ENCODE measurements around the gene SRSF4. TPM values are rescaled to one million over a fixed set of nuclear protein-coding genes. Genes with fewer than 3 reads are reported as not detected.
"Not testable (repeated sequence)": the region's sequence is repeated elsewhere in the genome, so short reads cannot be mapped to it uniquely, and the experiment has no call there.

SRSF4 gene
- total RNA-seq, 1 donor from 2014 or later: 33.0 TPM

DNA sequence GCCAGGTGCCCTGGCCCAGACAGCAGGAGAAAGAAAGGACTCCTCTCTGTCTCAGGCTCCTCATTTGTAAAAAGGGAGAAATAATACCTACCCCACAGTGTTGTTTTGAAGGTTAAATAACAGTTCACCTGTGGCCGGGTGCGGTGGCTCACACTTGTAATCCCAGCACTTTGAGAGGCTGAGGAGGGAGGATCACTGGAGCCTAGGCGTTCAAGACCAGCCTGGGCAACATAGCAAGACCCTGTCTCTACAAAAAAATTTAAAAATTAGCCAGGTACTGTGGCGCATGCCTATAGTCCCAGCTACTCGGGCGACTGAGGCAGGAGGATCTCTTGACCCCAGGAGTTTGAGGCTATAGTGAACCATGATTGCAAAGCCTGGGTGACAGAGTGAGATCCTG, 55.5 kb downstream of the SRSF4 start:
- ATAC-seq (no peak), DNase-seq (ENCODE audit: low spot score) (no peak)

DNA sequence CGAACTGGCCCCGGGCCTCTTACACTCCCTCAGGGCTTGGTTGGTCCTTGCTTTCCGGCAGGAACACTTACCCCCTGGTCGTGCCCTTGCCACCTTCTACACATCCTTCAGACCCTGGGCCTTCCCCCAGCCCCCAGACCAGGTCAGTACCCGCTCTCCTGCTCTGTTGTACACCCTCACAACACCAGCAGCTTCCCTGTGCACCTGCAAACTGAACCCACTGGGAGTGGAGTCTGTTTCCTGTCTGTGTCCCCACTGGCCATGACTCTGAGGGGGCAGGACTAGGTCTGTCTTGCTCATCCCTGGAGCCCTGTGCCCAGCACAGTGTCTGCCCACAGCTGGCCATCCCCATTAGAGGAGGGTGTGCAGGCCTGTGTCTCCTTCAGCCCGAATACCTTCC, 55.9 kb downstream of the SRSF4 start:
- ATAC-seq (no peak), DNase-seq (ENCODE audit: low spot score) (no peak)

DNA sequence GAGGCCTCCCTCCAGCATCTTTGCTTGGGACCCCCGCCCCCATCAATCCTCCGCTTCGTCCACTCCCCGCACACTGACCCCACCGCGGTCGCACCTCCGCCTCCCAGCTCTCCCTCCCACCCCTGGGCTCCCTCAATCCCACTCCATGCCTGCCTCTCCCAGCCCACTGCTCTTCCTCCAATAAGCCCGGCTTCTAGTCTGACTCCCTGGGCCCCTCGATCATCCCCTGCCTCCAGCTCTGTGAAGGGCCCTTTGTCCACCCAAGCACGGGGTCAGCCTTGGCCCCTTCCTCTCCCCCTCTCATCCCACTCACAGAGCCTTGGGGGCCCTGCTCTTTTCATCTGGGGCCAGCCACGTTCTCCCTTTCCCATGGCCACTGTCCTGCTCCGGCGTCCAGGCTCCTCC, 56.5 kb downstream of the SRSF4 start:
- DNase-seq (ENCODE audit: low spot score) (no peak), ATAC-seq (no peak)

DNA sequence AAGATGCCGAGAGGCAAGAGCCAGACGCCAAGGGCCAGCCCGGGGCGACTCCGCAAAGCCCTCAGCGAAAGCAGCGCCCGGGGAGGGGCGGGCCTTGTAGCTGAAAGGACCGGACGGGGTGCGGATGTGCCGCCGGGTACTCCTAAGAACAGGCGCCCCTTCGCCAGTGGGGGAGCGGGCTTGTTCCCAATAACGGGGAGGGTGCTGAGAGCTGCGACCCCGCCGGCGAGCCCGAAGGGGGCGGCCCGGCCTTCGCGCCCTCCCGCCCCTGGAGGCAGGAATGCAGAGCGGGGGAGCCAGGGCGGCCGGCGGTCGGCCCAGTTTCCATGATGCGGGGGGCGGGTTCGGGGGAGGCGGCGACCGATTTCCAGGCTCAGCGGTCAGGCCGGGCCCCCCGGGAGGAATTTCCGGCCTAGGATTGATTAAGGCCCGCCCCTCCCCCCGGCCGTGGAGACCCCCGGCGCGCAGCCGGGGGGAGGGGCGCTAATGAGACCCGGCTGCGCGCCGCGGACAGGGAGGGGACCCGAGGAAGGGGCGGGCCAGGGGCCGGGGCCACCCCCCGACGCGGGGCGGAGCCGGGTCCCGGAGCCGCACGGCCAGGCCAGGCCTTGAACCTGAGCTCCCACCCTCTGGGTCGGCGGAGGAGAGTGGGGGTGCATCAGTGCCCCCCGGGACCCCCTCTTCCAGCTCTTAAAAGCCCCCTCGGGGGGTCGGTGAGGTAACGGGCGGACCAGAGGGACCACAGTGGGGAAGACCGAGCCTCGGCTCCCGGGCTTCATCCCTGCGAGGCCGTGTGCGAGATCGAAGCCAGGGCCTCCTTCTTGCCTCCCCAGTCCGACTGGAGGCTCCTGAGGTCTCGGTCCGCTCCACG, 57.1 kb downstream of the SRSF4 start:
- DNase-seq (ENCODE audit: low spot score) (peak; percentile 68), ATAC-seq (peak; percentile 63)

DNA sequence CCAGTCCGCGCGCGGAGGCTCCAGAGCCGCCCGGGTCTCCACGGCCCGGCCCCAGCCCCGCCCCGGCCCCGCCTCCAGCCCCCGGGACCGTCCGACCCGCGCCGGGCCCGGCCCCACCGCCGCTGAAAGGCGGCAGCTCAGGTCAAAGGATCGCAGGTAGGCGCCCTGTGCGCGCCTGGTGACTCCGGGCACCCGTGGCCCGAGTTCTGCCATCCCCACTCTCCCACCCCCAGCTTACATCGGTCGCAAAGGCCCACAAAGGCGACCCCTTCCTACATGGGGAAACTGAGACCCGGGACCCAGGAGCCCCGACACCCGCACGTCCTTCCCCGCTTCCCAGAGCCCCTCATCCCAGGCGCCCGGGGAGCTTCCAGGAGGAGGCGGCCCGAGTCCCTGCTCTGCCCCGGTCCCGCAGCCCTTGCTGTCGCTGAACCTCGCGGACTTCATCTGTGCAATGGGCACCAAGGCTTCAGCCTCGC, 57.8 kb downstream of the SRSF4 start, which contains the start of gene TMEM200B:
Gene TMEM200B, minus strand, starts transcription at position 17 of the 479 bp plus-strand sequence. CDS start 2,075 bp downstream, outside the sequence.
- no peak for DNase-seq (ENCODE audit: low spot score)

DNA sequence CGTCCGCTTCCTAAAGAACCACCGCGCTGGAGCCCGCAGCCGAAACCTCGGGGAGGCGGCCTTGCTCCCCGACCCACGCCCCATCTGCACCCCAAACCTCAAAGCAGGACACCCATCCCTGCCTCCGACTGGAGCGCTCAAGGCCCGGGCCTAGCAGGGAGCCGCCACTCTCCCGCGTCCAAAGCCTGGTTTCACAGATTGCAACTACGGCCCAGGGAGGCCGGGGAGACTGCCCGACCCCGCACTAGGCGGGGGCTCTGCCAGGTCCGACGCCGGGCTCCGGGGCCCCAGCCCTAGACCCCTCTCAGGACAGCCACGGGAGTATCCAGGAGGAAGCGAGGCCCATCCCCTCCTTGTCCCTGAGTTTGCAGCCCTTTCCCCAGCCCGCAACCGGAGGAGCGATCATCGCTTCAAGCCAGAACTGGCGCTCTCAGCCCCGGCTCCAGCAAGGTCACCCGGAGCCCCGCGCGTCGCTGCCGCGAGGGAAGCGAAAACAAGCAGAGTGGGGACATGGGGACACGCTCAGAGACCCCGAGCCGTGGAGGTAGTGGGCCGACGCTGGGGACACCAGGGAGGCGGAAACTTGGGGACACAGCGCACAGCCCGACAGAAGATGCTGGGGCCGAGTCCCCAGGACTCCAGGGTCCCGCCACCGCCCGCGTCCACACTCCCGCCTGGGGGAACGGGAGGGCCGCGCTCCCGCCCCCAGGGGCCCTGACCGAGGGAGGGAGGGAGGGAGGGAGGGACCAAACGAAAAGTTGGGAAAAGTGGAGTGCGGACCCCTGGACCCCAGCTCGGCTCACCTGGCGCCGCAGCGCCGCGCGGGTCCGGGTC, 58.4 kb downstream of the SRSF4 start:
- ATAC-seq (peak; percentile 31), DNase-seq (ENCODE audit: low spot score) (no peak)

More for the DNA sequence above, 57.8 kb downstream of the SRSF4 start, which contains the start of gene TMEM200B:
- peak; percentile 62 for ATAC-seq

- DNase-seq (ENCODE audit: low spot score) (no peak), ATAC-seq (peak; percentile 29)
Observed at GRCh38 chr1:29122682-29123052, 59.0 kb downstream of the SRSF4 start.

DNA sequence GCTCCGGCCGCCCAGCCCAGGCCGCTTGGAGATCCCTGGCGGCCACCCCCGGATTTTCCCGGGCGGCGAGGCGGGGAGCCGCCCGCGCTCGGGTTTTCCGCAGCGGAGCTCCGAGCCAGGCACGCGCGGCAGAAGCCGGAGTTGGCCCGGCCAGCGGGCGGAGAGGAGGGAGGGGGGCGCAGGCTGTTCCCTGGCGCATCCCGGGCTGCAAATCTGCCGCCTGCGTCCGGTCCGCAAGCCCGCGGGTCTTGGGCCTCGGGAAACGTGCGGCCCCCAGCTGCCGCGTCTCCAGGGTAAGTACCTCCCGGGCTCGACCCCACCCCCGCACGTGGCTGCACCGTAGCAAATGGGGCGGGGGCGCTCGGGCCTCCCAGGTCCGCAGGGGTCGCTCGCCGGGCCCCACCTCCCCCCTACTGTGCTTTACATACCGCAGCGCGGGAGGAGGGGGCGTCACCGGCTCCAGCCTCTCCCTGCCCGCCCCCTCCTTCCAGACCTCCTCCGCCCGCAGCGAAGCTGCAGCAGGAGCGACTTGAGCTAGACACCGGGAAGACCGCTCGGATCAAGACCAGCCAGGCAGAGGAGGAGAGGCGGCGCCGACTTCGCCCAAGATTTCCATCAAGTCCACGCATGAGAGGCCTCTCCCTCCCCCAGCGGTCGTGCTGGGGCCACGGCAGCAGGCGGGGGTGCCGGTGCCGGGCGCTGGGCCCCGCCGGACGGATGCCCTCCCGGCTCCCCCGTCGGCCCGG, 59.6 kb downstream of the SRSF4 start:
- peak; percentile 8 for ATAC-seq
- no peak for DNase-seq (ENCODE audit: low spot score)

DNA sequence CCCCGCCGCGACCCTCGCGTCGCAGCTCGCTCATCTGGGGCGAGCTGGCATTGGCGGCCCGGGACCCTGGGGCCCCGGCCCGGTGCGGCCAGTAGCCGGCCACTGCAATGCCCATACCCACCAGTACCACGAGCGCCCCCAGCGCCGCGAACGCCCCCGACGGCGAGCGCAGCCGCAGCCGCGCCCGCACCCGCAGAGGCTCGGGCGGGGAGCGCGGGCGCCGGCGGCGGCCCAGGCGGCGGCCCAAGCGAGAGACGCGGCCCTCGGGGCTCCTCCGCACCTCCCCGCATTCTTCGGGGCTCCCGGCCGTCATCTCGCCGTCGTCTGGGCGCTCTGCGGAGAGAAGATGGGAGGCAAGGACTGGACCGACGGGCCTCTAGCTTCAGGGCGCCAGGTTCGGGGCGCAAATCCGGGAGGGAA, 60.2 kb downstream of the SRSF4 start:
- DNase-seq (ENCODE audit: low spot score) (no peak), ATAC-seq (no peak)

GRCh38 chr1:29120947-29121485, 60.7 kb downstream of the SRSF4 start:
- DNase-seq (ENCODE audit: low spot score) (no peak), ATAC-seq (no peak)

DNA sequence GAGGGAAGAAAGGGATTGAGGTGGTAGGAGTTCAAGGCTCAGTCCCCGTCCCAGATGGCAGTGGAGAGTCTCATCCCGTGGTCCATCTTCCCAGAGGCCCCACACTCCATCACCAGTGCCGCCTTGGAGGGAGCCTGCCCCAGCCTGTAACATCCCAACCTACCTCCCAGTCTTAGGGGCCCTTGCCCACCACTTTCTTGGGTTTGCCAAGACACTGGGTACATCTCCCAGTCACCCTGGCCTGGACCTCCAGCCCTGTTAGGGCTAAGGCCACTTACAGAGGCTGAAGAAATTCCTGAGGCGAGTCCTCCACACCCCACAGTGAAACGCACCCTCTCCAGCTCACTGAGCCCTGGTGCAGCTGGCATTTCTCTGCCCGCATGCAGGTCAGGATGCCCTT, 61.3 kb downstream of the SRSF4 start:
- ATAC-seq (no peak), DNase-seq (ENCODE audit: low spot score) (no peak)

DNA sequence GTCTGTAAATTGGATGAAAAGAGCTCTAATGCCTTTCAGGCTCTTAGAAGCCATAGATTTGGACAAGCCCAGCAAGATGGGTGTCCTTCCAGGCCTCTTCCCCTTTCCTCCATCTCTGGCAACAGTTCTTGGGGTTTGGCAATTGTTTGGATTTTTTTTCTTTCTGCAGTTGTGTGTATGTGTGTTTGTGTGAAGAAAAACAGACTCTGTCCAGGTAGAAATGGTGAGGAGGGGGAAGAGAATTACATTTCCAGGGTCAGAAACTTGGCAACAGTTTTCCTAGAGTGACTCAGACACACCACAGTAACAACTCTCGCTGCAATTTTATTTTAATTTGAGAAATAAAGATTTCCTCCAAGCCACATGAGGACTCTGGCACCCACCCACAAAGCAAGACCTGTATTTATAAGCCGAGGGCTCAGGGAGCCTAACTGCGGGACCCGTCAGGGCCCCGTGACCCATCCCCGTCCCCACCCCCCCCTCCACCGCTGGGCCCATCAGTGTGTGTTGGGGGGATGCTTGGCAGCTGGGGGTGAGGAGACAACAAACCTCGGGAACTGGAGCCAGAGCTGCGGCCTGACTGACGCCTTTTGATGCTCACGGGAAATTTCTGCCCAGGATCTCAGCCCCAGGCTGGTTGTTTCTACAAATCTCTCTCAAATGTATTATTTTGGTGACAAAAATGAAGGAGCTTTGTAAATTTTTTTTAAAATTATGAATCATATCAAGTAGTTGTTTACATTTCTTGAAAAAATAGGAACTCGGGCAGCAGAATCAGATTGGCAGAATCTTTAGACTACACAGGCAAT, 62.4 kb downstream of the SRSF4 start:
- no peak for ATAC-seq
- no peak for DNase-seq (ENCODE audit: low spot score)

- DNase-seq (ENCODE audit: low spot score): no peak
- ATAC-seq: peak; percentile 67
Observed at GRCh38 chr1:29117381-29117780, 64.3 kb downstream of the SRSF4 start.

GRCh38 chr1:29114654-29115053, 67.0 kb downstream of the SRSF4 start:
- no peak for ATAC-seq

DNA sequence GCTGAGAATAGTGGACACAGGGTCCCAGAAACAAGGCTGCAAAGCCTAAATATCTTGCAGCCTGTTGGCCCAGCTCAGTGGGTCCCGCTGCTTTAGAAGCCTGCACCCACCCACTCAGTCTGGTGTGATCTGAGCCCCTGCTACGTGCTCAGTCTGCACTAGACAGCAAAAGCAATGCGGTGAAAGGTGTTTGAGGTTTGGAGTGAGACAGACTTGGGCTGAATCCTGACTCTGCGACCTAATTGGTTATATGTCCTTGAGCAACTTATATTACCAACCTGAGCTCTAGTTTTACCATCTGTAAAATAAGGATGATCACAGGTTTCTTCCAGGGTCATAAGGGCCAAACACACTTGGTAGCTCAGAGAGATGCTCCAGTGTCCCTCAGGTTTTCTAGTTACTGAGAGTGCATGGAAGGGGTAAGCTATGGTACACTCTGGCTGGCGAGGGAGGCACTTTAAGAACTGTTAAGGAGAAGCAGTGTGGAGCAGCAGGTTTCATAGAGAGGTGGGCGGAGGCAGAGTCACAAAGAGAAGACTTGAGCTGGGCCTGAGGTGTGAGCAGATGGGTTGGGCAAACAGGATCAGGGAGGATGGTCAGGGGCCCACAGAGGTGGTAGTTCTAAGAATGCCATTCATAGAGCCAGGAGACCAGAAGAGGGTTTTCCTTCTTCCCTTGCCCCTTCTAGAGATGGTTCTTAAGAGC, 68.1 kb downstream of the SRSF4 start:
- DNase-seq (ENCODE audit: low spot score) (no peak), ATAC-seq (no peak)

More at GRCh38 chr1:29114654-29115053, 67.0 kb downstream of the SRSF4 start:
- DNase-seq (ENCODE audit: low spot score): no peak

- no peak for ATAC-seq
- no peak for DNase-seq (ENCODE audit: low spot score)
Observed at GRCh38 chr1:29112705-29113412, 68.8 kb downstream of the SRSF4 start.

GRCh38 chr1:29108041-29108440, 73.7 kb downstream of the SRSF4 start:
- not testable (repeated sequence) for ATAC-seq; DNase-seq (ENCODE audit: low spot score)

- ATAC-seq (peak; percentile 95), DNase-seq (ENCODE audit: low spot score) (peak; percentile 68)
Observed at GRCh38 chr1:29105822-29106221, 75.9 kb downstream of the SRSF4 start.

Data from left lobe of liver (tissue), 2 donors.